Measurements from ENCODE around the gene TM4SF20. TPM values are rescaled to one million over a fixed set of nuclear protein-coding genes. Genes with fewer than 3 reads are reported as not detected.

Gene TM4SF20
- total and polyA plus RNA-seq, 10 of the 15 experiments (the other 5 are each of a cell fraction or from before 2014, with no cell fraction given) = 0.04 to 0.07 TPM; not detected in 8

DNA sequence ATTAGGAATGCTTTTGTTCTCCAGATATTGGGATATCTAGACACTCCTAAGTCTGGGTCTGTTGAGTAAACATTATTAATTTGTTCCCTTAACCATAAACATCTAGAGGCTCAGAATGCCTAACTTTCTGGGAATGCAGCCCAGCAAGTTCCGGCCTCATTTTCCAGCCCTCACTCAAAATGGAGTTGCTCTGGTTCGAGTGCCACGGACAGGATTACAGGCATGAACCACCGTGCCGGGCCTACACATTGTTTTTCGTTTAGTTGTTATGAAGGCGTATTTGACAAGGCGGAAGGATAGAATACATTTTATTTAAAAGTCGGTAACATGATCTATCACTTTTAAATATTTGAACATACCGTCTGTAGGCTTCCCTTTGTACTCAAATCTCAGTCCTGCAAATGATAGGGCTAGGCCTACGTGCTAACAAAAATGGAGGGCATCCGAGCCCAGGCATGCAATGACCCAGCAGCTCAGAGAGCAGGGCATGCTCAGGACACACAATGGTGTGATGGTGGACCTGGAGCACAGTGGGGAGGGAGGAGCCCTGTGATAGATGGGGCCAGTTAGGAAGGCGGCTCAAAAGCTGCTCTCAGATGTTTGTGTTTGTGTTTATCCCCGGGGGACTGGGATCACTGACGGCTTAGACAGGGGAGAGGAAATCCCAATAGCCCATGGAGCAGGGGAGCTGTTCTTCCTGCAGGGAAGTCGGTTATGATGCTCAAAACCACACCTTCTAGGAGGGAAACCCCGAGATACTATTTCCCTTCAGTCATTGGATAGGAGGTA lies 11.6 kb upstream of the TM4SF20 start:
- ATAC-seq (no peak), FAIRE-seq (no peak), DNase-seq (ENCODE audit: low read depth, low spot score) (no peak)
- H2AFZ ChIP-seq (ENCODE audit: control insufficient read depth, low read depth, low read length) = no peak overlapping the region
- no peaks in the 10 kb centered on the region for H3K36me3 ChIP-seq (ENCODE audit: control insufficient read depth in 2 of 2, insufficient read depth in 2 of 2, low read length in 1 of 2)
- 74% methylated on average over 17 of the region's 17 CpGs for WGBS (ENCODE audit: insufficient coverage, insufficient replicate concordance, low lambda C conversion rate, missing lambda C conversion rate)
- H3K4me2 ChIP-seq (ENCODE audit: control insufficient read depth, insufficient read depth) = no peak overlapping the region
- H3K9me3 ChIP-seq (replicated peaks; ENCODE audit: control insufficient read depth, insufficient read depth, low read length) = no peaks in the 10 kb centered on the region
- in situ Hi-C loops (cut with MboI) (no loop called here), intact Hi-C loops (cut with micrococcal nuclease; ENCODE audit: unreplicated experiment) (no loop called here)
- BruUV-seq (replicated peaks) = no TSS peak
- H3K4me1 ChIP-seq (ENCODE audit: control insufficient read depth, insufficient read depth, low read length) = no peaks in the 10 kb centered on the region
- H3K4me3 ChIP-seq = no peak overlapping the region
- no peak overlapping the region for H3K27ac ChIP-seq (ENCODE audit: control insufficient read depth, insufficient read depth)
- ChIA-PET POLR2A (no interaction called here), CTCF (interaction anchor here (1.0 to 1.2 kb wide), 2 partner anchors 11 to 14 kb away, joined by 3 read pairs; no protein-coding TSS in a partner anchor), SMC1A (ENCODE audit: uncharacterized antibody, unreplicated experiment) (interaction anchor here (0.5 kb wide), 1 partner anchor 14 kb away, joined by 3 read pairs; no protein-coding TSS in a partner anchor), RAD21 (ENCODE audit: unreplicated experiment) (no interaction called here)
- no peaks in the 10 kb centered on the region for H3K79me2 ChIP-seq (ENCODE audit: control insufficient read depth, insufficient read depth, low read length)
- H3K27me3 ChIP-seq (replicated peaks in 1 of 2; ENCODE audit: control insufficient read depth in 2 of 2, insufficient read depth in 2 of 2, low read length in 1 of 2) = no peaks in the 10 kb centered on the region
- H3K9ac ChIP-seq (ENCODE audit: control insufficient read depth, insufficient read depth, low read length) = no peak overlapping the region
- H4K20me1 ChIP-seq (ENCODE audit: control insufficient read depth, insufficient read depth) = no peaks in the 10 kb centered on the region
- TF ChIP-seq CBX5 (IDR thresholded peaks at IDR 0.05; ENCODE audit: low read depth) = no peak
- no peak for TF ChIP-seq PML (IDR thresholded peaks at IDR 0.05; ENCODE audit: low read length)
- TF ChIP-seq, protein P1, sequence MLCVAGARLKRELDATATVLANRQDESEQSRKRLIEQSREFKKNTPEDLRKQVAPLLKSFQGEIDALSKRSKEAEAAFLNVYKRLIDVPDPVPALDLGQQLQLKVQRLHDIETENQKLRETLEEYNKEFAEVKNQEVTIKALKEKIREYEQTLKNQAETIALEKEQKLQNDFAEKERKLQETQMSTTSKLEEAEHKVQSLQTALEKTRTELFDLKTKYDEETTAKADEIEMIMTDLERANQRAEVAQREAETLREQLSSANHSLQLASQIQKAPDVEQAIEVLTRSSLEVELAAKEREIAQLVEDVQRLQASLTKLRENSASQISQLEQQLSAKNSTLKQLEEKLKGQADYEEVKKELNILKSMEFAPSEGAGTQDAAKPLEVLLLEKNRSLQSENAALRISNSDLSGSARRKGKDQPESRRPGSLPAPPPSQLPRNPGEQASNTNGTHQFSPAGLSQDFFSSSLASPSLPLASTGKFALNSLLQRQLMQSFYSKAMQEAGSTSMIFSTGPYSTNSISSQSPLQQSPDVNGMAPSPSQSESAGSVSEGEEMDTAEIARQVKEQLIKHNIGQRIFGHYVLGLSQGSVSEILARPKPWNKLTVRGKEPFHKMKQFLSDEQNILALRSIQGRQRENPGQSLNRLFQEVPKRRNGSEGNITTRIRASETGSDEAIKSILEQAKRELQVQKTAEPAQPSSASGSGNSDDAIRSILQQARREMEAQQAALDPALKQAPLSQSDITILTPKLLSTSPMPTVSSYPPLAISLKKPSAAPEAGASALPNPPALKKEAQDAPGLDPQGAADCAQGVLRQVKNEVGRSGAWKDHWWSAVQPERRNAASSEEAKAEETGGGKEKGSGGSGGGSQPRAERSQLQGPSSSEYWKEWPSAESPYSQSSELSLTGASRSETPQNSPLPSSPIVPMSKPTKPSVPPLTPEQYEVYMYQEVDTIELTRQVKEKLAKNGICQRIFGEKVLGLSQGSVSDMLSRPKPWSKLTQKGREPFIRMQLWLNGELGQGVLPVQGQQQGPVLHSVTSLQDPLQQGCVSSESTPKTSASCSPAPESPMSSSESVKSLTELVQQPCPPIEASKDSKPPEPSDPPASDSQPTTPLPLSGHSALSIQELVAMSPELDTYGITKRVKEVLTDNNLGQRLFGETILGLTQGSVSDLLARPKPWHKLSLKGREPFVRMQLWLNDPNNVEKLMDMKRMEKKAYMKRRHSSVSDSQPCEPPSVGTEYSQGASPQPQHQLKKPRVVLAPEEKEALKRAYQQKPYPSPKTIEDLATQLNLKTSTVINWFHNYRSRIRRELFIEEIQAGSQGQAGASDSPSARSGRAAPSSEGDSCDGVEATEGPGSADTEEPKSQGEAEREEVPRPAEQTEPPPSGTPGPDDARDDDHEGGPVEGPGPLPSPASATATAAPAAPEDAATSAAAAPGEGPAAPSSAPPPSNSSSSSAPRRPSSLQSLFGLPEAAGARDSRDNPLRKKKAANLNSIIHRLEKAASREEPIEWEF (IDR thresholded peaks at IDR 0.05; ENCODE audit: insufficient replicate concordance, low read depth, low read length) = no peak
- TF ChIP-seq RCOR1 (conservative IDR thresholded peaks at IDR 0.05; ENCODE audit: low read depth, low read length) = no peak
- TF ChIP-seq HCFC1 (IDR thresholded peaks at IDR 0.05; ENCODE audit: low read length) = no peak
- TF ChIP-seq MYB (IDR thresholded peaks at IDR 0.05; ENCODE audit: borderline replicate concordance, low read depth, low read length) = no peak
- no peak for TF ChIP-seq CREM (IDR thresholded peaks at IDR 0.05; ENCODE audit: low read depth)
- TF ChIP-seq YBX1 (IDR thresholded peaks at IDR 0.05) = no peak
- no peak for TF ChIP-seq BCL11A (IDR thresholded peaks at IDR 0.05; ENCODE audit: low read depth, low read length)
- TF ChIP-seq RFX5 (IDR thresholded peaks at IDR 0.05; ENCODE audit: low read depth, low read length) = no peak
- no peak for TF ChIP-seq TARDBP (IDR thresholded peaks at IDR 0.05; ENCODE audit: borderline replicate concordance)
- no peak for TF ChIP-seq NRF1 (conservative IDR thresholded peaks at IDR 0.05; ENCODE audit: low read depth, low read length)
- TF ChIP-seq NFYA (IDR thresholded peaks at IDR 0.05; ENCODE audit: borderline replicate concordance, low read depth, low read length) = no peak
- TF ChIP-seq, protein P2, sequence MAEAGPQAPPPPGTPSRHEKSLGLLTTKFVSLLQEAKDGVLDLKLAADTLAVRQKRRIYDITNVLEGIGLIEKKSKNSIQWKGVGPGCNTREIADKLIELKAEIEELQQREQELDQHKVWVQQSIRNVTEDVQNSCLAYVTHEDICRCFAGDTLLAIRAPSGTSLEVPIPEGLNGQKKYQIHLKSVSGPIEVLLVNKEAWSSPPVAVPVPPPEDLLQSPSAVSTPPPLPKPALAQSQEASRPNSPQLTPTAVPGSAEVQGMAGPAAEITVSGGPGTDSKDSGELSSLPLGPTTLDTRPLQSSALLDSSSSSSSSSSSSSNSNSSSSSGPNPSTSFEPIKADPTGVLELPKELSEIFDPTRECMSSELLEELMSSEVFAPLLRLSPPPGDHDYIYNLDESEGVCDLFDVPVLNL (IDR thresholded peaks at IDR 0.05; ENCODE audit: low read depth, low read length) = no peak
- TF ChIP-seq, protein P3, sequence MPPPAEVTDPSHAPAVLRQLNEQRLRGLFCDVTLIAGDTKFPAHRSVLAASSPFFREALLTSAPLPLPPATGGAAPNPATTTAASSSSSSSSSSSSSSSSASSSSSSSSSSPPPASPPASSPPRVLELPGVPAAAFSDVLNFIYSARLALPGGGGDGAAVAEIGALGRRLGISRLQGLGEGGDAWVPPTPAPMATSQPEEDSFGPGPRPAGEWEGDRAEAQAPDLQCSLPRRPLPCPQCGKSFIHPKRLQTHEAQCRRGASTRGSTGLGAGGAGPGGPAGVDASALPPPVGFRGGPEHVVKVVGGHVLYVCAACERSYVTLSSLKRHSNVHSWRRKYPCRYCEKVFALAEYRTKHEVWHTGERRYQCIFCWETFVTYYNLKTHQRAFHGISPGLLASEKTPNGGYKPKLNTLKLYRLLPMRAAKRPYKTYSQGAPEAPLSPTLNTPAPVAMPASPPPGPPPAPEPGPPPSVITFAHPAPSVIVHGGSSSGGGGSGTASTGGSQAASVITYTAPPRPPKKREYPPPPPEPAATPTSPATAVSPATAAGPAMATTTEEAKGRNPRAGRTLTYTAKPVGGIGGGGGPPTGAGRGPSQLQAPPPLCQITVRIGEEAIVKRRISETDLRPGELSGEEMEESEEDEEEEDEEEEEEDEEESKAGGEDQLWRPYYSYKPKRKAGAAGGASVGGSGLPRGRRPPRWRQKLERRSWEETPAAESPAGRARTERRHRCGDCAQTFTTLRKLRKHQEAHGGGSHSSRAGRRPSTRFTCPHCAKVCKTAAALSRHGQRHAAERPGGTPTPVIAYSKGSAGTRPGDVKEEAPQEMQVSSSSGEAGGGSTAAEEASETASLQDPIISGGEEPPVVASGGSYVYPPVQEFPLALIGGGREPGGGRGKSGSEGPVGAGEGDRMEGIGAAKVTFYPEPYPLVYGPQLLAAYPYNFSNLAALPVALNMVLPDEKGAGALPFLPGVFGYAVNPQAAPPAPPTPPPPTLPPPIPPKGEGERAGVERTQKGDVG (CRISPR knock-in tag; IDR thresholded peaks at IDR 0.05) = no peak

All from GM12878 (cell line).